ENCODE measurements around the gene PTPN9. TPM values are rescaled to one million over a fixed set of nuclear protein-coding genes. Genes with fewer than 3 reads are reported as not detected.
"Not testable (repeated sequence)": the region's sequence is repeated elsewhere in the genome, so short reads cannot be mapped to it uniquely, and the experiment has no call there.

The PTPN9 gene
- 10 to 100 TPM; 39.8 to 45.4 (median 42.8) TPM for polyA plus RNA-seq (ENCODE audit: insufficient read length in 4 of 4)

DNA sequence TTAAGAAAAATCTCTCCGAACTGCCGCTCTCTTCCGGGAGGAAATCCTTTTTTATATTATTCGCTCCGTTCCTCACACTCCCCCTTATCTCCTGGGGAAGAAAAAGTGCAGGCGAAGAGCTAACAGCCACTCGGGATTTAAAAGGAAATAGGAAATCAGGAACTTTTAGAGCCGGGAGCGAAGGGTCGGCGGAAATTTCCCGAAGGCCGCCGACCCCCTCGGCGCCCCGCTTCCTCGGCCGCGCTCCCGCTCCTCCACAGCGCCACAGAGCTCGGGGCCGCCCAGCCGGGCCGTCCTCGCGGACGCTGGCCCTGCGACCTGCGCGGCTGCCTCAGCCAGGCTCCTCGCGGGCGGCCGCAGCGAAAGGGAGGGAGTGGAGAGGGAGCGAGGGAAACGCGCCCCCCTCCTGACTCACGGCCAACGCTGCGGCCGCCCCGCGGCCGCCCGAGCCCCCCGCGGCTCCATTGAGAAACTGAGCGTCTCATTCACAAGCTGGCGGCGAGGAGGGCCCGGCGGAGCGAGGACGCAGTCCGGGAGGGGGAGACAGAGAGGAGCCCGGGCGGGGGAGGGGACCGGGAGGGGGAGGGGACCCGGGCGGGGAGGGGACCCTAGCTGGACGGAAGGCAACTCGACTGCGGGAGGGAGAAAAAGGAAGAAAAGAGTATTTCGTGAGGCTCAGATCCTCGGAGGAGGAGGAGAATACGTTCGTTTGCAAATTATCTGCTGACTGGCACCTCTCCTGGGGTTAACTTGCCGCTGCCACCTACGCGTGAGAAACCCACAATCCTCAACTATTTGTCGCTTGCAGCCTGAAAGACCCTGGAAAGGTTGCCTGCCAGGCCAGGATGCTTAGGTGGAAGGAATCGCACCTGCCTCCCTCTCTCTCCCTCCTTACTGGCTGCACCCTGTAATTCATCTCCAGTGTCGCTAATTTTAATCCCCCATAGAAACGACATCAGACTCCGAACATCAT lies at the start of gene PTPN9:
PTPN9 (minus strand) TSS at position 368 of the 973 bp plus-strand sequence. CDS start 539 bp downstream, outside the sequence.
- DNase-seq (ENCODE audit: low read depth in 4 of 4, low spot score in 2 of 4) = peak; percentile 39 to 83 (median 70)

GRCh38 chr15:75625542-75626347 lies 46.6 kb upstream of the PTPN9 start, which contains the start of gene SNUPN:
TSS of gene SNUPN (minus strand) at chr15:75625725. CDS start at chr15:75621051, 4,674 bp downstream.
- peak; percentile 84 to 93 (median 88) for DNase-seq (ENCODE audit: low read depth in 4 of 4, low spot score in 2 of 4)

DNA sequence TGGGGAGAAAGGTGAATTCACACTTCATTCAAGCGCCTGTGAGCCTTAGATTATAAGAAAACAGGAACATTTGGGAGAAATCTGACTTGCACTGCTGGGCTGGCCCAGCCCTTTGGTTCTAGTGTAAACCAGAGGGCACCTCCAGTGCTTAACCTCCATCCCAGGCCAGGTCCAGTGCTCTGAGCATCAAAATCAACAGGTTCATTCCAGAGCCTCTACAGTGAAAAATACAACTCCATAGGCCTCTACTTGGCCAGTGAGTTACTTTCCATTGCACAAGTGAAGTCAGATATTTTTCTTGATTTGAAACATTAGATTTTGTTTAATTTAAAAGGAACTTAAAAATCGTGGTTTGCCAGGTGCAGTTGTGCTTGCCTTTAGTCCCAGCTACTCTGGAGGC lies 43.4 kb upstream of the PTPN9 start:
- no peak for DNase-seq (ENCODE audit: low read depth in 4 of 4, low spot score in 2 of 4)

DNA sequence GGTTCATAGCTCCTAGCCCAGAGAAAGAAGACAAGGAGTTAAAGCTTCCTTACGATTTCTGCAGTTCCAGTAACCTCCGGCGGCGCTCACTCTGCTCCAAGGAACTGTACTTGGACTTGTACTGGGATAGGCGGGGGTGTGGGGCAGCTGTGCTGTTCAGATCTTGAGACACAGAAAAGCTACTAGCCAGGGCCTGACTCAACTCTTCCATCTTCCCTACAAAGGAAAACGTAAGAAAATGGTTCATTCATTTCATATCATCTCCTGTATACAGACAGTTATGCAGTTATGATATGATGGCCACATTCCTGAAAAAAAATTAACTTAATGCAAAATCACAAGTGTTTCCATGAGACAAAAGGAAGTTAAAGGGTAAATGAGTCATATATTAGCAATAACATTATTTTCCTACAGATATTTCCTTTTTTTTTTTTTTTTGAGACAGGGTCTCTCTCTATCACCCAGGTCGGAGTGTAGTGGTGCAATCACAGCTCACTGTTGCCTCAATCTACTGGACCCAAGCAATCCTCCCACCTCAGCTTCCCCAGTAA lies 41.8 kb upstream of the PTPN9 start:
- no peak for DNase-seq (ENCODE audit: low read depth in 4 of 4, low spot score in 2 of 4)

DNA sequence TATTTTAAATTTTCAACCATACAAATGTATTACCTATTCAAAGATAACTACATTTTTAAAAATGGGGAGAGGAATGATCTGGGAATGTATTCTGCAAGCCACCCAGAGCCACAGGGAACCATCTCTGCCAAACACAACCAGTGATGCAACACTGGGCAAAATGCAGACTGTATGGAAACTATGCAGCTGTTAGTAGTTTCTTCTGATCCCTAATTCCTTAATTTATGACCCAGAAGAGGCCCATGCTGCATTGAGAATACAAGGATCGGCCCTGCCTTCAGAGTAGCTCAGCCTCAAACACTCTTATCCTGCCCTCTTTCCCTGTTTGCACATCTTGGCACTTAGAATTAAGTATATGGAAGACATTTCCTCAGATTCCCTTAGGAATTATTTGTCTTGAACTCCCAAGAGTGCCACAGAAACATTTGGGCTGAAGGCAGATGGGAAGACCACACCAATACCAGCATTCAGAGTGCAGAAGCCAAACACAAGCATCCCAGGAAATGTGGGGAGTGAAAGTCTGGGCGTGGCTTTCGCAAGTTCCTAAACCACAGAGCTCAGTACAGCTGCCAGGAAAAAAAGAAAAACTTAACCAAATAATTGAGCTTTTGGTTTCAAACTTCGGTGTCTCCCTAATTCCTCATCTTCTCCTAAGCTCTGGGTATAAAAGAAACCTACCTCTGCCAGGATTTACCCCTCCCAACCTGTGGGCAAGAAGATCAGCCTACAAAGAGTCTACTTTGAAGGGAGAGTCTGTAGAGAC lies 41.1 kb upstream of the PTPN9 start:
- DNase-seq (ENCODE audit: low read depth in 4 of 4, low spot score in 2 of 4) = no peak

GRCh38 chr15:75616766-75617165 lies 37.7 kb upstream of the PTPN9 start:
- DNase-seq (ENCODE audit: low read depth in 4 of 4, low spot score in 2 of 4) = no peak

- DNase-seq (ENCODE audit: low read depth in 4 of 4, low spot score in 2 of 4) = no peak
Measured at GRCh38 chr15:75606711-75607699, 27.9 kb upstream of the PTPN9 start.

- no peak for DNase-seq (ENCODE audit: low read depth in 4 of 4, low spot score in 2 of 4)
Measured at GRCh38 chr15:75606026-75606425, 26.9 kb upstream of the PTPN9 start.

DNA sequence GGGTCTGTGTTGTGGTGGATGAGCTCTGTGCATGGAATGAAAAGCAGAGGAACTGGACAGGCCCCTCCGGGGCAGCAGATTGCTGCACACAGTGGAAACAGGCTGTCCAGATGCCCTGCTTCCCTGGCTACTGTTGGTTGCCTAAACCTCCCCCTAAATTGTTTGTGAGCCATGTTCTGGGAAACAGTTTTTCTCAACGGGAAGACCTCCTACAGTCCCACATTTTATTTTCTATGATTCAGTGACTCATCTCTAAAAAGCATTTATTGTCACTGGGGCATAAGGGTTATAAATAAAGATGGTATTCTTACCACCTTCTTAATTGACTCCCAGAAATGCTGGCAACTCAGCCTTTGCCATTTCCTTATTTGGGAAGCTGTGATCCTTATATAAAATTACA lies 20.3 kb upstream of the PTPN9 start:
- no peak for DNase-seq (ENCODE audit: low read depth in 4 of 4, low spot score in 2 of 4)

DNA sequence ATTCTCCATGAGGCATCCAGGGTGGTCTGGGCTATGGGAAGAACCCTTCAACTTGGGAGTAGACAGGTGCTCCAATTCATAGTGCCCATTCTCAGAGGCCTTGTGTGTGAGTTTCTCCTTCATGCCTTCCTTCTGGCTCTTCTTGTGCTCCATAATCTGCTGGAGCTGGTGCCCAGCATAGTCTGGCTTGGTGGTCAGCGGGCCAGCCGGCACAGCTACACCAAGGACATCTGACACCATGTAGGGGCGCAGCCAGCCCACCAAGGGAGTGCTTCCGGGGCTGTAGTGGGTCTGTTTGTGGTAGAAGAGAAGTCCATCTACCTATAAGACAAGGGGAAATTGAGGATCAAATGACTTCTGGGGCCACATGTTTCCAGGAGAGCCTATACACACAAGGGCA lies 19.2 kb upstream of the PTPN9 start:
- DNase-seq (ENCODE audit: low read depth in 4 of 4, low spot score in 2 of 4) = no peak

DNA sequence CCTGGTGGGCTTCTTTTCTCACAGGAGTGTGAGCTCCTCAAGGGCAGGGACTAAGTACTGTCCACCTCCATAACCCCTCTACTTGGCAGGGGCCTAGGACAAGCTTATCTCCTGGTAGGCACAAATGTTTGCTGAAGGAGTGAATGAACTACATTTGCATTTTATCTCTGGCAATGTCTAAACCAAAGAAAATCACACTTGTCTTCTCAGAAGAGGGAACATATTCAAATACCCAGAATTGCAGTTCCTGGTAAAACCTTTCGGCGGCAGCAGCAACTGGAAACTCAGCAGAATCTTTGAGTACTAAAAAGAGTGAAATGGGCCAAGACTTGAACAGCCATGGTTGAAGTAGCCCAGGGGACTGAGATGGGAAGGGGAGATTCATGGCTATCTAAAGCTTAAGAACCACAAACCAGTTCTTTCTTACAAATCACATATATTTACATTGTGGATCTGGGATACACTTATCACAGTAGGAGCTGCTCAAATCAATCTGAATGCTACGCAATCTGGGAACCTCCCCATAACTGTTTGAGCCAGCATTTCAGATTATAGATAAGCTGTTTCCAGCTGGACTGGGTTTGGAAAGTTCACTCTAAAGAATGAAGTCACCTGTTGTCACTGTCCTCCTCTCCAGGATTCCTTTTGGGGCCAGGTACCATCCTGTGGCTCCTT lies 18.7 kb upstream of the PTPN9 start:
- DNase-seq (ENCODE audit: low read depth in 4 of 4, low spot score in 2 of 4) = no peak

DNA sequence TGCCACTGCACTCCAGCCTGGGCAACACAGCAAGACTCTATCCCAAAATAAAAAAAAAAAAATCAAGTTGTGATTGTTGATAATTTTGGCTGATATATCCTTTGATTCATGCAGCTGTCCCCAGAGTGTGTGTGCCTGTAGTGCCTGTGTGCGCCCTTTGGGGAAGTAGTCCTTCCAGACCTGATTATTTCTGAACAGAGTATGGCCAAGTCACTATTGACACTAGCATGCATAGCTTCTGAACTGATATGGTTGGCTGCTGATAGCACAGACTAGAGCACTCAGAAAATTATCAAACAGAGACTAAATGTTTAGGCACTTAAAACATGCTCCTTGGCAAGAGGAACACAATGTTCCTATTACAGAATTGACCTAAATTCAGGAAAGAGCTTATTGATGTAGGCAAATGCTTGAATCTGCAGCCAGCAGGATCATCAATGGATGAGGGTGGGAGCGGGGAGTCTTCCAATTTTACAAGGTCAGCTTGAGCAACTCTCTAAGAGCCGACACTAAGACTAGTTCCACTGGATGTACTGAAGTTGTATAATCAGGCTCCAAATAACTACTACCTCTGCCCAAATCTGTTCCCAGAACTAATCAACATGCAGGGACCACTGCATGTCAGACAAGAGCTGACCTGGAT lies 17.7 kb upstream of the PTPN9 start:
- DNase-seq (ENCODE audit: low read depth in 4 of 4, low spot score in 2 of 4) = no peak

DNA sequence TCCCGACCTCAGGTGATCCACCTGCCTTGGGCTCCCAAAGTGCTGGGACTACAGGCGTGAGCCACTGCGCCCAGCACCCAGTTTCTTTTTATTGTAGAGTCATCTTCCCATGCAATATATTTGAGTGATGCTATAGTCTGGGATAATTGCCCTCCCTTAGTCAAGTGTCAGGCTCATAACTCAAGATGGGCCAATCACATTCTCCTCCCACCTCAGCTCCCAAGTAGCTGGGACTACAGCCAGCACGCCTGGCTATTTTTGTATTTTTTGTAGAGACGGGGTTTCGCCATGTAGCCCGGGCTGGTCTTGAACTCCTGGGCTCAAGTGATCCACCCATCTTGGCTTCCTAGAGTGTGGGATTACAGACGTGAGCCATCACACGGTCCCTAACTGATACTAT lies 15.2 kb upstream of the PTPN9 start:
- no peak for DNase-seq (ENCODE audit: low read depth in 4 of 4, low spot score in 2 of 4)

DNA sequence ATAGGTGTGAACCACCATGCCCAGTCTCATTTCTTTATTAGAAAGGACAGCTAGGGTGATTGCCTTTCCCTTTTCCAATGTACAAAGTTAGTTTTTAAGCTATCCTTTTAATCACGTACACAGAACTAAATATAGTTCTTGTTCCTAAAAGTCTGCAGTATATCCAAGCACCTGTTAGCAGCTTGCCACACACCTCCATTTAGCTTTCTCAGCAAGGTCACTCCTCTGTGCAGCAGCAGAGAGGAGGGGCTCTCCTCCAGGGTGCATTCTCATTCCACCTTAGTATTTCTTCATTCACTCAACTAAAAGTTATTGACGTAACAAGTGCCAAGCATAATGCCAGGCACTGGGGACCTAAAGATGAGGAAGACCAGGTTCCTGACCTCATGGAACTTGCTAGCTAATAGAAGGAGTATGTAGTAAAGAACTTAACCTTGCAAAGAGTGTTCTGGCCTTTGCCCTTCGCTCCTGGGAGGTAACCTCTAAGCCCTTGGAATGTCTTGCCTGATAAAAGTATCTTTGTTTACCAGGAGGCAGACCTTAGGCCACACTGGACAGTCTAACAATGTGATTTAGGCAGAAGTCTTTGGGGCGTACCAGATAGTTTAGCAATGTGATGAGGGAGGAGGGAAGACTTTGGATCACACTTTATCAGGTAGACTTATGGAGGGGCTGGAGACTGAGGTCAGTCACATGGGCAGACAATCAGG lies 12.7 kb upstream of the PTPN9 start:
- no peak for DNase-seq (ENCODE audit: low read depth in 4 of 4, low spot score in 2 of 4)

GRCh38 chr15:75590239-75590638 lies 11.1 kb upstream of the PTPN9 start:
- DNase-seq (ENCODE audit: low read depth in 4 of 4, low spot score in 2 of 4) = no peak

GRCh38 chr15:75589071-75589470 lies 10.0 kb upstream of the PTPN9 start:
- DNase-seq (ENCODE audit: low read depth in 4 of 4, low spot score in 2 of 4) = no peak

DNA sequence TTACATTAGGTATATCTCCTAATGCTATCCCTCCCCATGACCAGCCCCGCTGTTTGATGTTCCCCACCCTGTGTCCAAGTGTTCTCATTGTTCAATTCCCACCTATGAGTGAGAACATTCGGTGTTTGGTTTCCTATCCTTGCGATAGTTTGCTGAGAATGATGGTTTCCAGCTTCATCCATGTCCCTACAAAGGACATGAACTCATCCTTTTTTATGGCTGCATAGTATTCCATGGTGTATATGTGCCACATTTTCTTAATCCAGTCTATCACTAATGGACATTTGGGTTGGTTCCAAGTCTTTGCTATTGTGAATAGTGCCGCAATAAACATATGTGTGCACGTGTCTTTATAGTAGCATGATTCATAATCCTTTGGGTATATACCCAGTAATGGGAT lies 7.3 kb upstream of the PTPN9 start:
- DNase-seq (ENCODE audit: low read depth in 4 of 4, low spot score in 2 of 4) = not testable (repeated sequence)
